ENCODE measurements around the gene SCAPER.

- no peak for TF ChIP-seq CTCF (IDR thresholded peaks at IDR 0.05)
- TF ChIP-seq KAT7 (CRISPR knock-in tag; IDR thresholded peaks at IDR 0.05; ENCODE audit: borderline replicate concordance) = no peak
- no peak for TF ChIP-seq ATF2 (CRISPR knock-in tag; IDR thresholded peaks at IDR 0.05; ENCODE audit: borderline replicate concordance, low read depth)
- no peak for TF ChIP-seq FOXP4 (CRISPR knock-in tag; IDR thresholded peaks at IDR 0.05)
- no peak for TF ChIP-seq USF2 (CRISPR knock-in tag; IDR thresholded peaks at IDR 0.05)
- TF ChIP-seq HMGXB4 (CRISPR knock-in tag; IDR thresholded peaks at IDR 0.05) = no peak
- no peak for TF ChIP-seq NR2C2 (CRISPR knock-in tag; IDR thresholded peaks at IDR 0.05)
- TF ChIP-seq MLX (CRISPR knock-in tag; IDR thresholded peaks at IDR 0.05) = no peak
Measured at GRCh38 chr15:76939715-76940114, 34.6 kb upstream of the SCAPER start.

All from WTC11 (cell line).